SU-DHL-6 (cell line): ENCODE data around the gene ATP4A.

Source experiments
- EZH2phosphoT487 ChIP-seq: fragments of 200-600 bp; sonication (generic), shearing (Covaris generic); conservative IDR thresholded peaks from 2 replicates; pipeline ENCODE4 v1.6.1; 2018; ENCODE audit warnings: mild to moderate bottlenecking, antibody characterized with exemption, low read length, moderate library complexity, mixed read lengths
- TF ChIP-seq, protein P1 (sequence below): fragments of 200-600 bp; sonication (generic); IDR thresholded peaks from one replicate; pipeline ENCODE4 v1.5.1; 2017; ENCODE audit warnings: antibody characterized with exemption, mild to moderate bottlenecking, low read length, moderate library complexity; ENCODE audit not compliant: insufficient read depth, poor library complexity, severe bottlenecking

DNA sequence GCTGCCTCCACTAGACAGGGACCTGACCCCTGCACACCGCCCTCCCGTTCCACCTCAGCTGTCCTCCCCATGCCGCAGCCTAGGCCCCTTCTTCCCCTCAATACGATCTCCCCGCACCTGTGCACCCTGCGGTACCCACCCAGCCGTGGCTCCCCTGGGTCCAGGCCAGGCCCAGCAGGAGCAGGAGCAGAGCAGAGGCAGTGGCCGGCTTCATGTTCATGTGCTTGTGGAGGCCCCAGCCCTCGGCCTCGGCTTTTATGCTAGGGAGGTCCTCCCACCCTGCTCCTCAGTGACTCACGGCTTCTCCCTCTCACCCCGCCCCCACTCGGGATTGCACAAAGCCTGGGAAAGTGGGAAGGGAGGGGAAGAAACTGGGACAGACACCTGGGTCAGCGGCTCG, 61.8 kb downstream of the ATP4A start:
- TF ChIP-seq, protein P1, sequence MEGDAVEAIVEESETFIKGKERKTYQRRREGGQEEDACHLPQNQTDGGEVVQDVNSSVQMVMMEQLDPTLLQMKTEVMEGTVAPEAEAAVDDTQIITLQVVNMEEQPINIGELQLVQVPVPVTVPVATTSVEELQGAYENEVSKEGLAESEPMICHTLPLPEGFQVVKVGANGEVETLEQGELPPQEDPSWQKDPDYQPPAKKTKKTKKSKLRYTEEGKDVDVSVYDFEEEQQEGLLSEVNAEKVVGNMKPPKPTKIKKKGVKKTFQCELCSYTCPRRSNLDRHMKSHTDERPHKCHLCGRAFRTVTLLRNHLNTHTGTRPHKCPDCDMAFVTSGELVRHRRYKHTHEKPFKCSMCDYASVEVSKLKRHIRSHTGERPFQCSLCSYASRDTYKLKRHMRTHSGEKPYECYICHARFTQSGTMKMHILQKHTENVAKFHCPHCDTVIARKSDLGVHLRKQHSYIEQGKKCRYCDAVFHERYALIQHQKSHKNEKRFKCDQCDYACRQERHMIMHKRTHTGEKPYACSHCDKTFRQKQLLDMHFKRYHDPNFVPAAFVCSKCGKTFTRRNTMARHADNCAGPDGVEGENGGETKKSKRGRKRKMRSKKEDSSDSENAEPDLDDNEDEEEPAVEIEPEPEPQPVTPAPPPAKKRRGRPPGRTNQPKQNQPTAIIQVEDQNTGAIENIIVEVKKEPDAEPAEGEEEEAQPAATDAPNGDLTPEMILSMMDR, result no peak
- 0 out of 2 replicates have a peak, but pooled peaks have one; percentile 44 for TF ChIP-seq EZH2phosphoT487
